Astrocyte of the spinal cord (primary cell): ENCODE measurements around the gene KIF5A.
A peak's percentile ranks its signal among the peaks of the same experiment; 100 is the strongest.

Experiments
- DNase-seq: peaks from one replicate; pipeline ENCODE4 v3.0.0; 2011; ENCODE audit warnings: low read depth, low spot score
- H3K4me3 ChIP-seq: 2 replicates; pipeline ENCODE4 v1.5.1; 2011; ENCODE audit warnings: low read depth, mild to moderate bottlenecking, low read length, moderate library complexity
- CTCF ChIP-seq: IDR thresholded peaks from 2 replicates; pipeline ENCODE4 v1.5.1; 2012; ENCODE audit warnings: low read depth, mild to moderate bottlenecking, low read length, inconsistent platforms
- in situ Hi-C: cut with HindIII; loops from 2 replicates; pipeline ENCODE4 v1.10.0; 2017; ENCODE audit warnings: low sequenced_read_pairs

The KIF5A gene

GRCh38 chr12:57609781-57610553 lies 60.1 kb downstream of the KIF5A start:
- H3K4me3 ChIP-seq, result no peak overlapping the region
- no peak for TF ChIP-seq CTCF
- no peak for DNase-seq
- in situ Hi-C loops, result no loop called here

GRCh38 chr12:57610554-57611107 lies 60.8 kb downstream of the KIF5A start:
- in situ Hi-C loops, result no loop called here
- peak overlapping the region; percentile 61 for H3K4me3 ChIP-seq
- no peak for TF ChIP-seq CTCF

GRCh38 chr12:57611108-57611826 lies 61.4 kb downstream of the KIF5A start, which contains the start of gene ARHGEF25:
Gene ARHGEF25 (plus strand): TSS chr12:57611435. CDS start chr12:57611895, 460 bp downstream.
- TF ChIP-seq CTCF, result no peak
- peak; percentile 51 for DNase-seq
- in situ Hi-C loops, result no loop called here
- H3K4me3 ChIP-seq, result peak within 1 kb of the TSS; percentile 61

More at GRCh38 chr12:57610554-57611107, 60.8 kb downstream of the KIF5A start:
- no peak for DNase-seq

- DNase-seq, result no peak
- in situ Hi-C loops, result no loop called here
- TF ChIP-seq CTCF, result no peak
Observed at GRCh38 chr12:57611827-57612710, 62.2 kb downstream of the KIF5A start.

GRCh38 chr12:57612711-57613426 lies 63.0 kb downstream of the KIF5A start:
- in situ Hi-C loops, result no loop called here
- no peak overlapping the region for H3K4me3 ChIP-seq
- DNase-seq, result no peak
- no peak for TF ChIP-seq CTCF

More at GRCh38 chr12:57611827-57612710, 62.2 kb downstream of the KIF5A start:
- H3K4me3 ChIP-seq, result peak overlapping the region; percentile 61
